H9 (cell line): Measurements from ENCODE around the gene OPRPN. TPM values are rescaled to one million over a fixed set of nuclear protein-coding genes. Genes with fewer than 3 reads are reported as not detected.

Source experiments
- DNase-seq: peaks from one replicate; pipeline ENCODE4 v3.0.0-alpha.2; 2017
- H2AFZ ChIP-seq: one replicate; pipeline ENCODE4 v1.6.1; 2013; ENCODE audit warnings: mild to moderate bottlenecking, low read length, control low read depth, moderate library complexity
- H2AK5ac ChIP-seq: 2 replicates; pipeline ENCODE4 v1.6.1; 2013; ENCODE audit warnings: low read length, control low read depth, mixed read lengths; ENCODE audit not compliant: insufficient read length
- H2BK120ac ChIP-seq: one replicate; pipeline ENCODE4 v1.6.1; 2013; ENCODE audit warnings: low read depth, mild to moderate bottlenecking, low read length, control low read depth, inconsistent platforms; ENCODE audit not compliant: poor library complexity, severe bottlenecking
- H2BK12ac ChIP-seq: 2 replicates; pipeline ENCODE4 v1.6.1; 2013; ENCODE audit warnings: low read length, control low read depth, mixed read lengths, low read depth; ENCODE audit not compliant: insufficient read length
- H2BK15ac ChIP-seq: 2 replicates; pipeline ENCODE4 v1.6.1; 2013; ENCODE audit warnings: low read depth, low read length, control low read depth
- H2BK20ac ChIP-seq: one replicate; pipeline ENCODE4 v1.6.1; 2013; ENCODE audit warnings: low read depth, mild to moderate bottlenecking, low read length, control low read depth, inconsistent platforms; ENCODE audit not compliant: poor library complexity, severe bottlenecking
- H2BK5ac ChIP-seq: 2 replicates; pipeline ENCODE4 v1.6.1; 2013; ENCODE audit warnings: low read length, control low read depth, mixed read lengths; ENCODE audit not compliant: insufficient read length
- H3K14ac ChIP-seq: 2 replicates; pipeline ENCODE4 v1.6.1; 2013; ENCODE audit warnings: low read length, control low read depth; ENCODE audit not compliant: insufficient read depth
- H3K18ac ChIP-seq: 2 replicates; pipeline ENCODE4 v1.6.1; 2013; ENCODE audit warnings: low read depth, mild to moderate bottlenecking, mixed read lengths, low read length, control low read depth; ENCODE audit not compliant: insufficient read length
- H3K23ac ChIP-seq: 2 replicates; pipeline ENCODE4 v1.6.1; 2013; ENCODE audit warnings: low read length, control low read depth, mixed read lengths, low read depth; ENCODE audit not compliant: insufficient read length
- H3K23me2 ChIP-seq: 2 replicates; pipeline ENCODE4 v1.6.1; 2013; ENCODE audit warnings: low read depth, mild to moderate bottlenecking, mixed read lengths, low read length, control low read depth; ENCODE audit not compliant: insufficient read length, poor library complexity, severe bottlenecking
- H3K27ac ChIP-seq: 2 replicates; pipeline ENCODE4 v1.5.1; 2013; ENCODE audit warnings: low read length, control low read depth, mixed read lengths, low read depth; ENCODE audit not compliant: insufficient read length
- H3K27me3 ChIP-seq: 2 replicates; pipeline ENCODE4 v1.6.1; 2013; ENCODE audit warnings: low read length, control low read depth, inconsistent platforms; ENCODE audit not compliant: insufficient read depth
- H3K4ac ChIP-seq: 2 replicates; pipeline ENCODE4 v1.6.1; 2013; ENCODE audit warnings: low read depth, mild to moderate bottlenecking, control low read depth, inconsistent platforms, low read length, moderate library complexity
- H3K4me1 ChIP-seq: 2 replicates; pipeline ENCODE4 v1.6.1; 2013; ENCODE audit warnings: low read length, control low read depth, inconsistent platforms; ENCODE audit not compliant: insufficient read depth
- H3K4me2 ChIP-seq: 2 replicates; pipeline ENCODE4 v1.6.1; 2013; ENCODE audit warnings: low read length, control low read depth, mixed read lengths; ENCODE audit not compliant: insufficient read length, insufficient read depth
- H3K56ac ChIP-seq: 2 replicates; pipeline ENCODE4 v1.6.1; 2013; ENCODE audit warnings: low read depth, mild to moderate bottlenecking, mixed read lengths, low read length, control low read depth; ENCODE audit not compliant: insufficient read length
- H3K79me1 ChIP-seq: 2 replicates; pipeline ENCODE4 v1.6.1; 2013; ENCODE audit warnings: low read depth, mild to moderate bottlenecking, moderate library complexity, low read length, control low read depth, inconsistent platforms; ENCODE audit not compliant: insufficient read depth, poor library complexity, severe bottlenecking
- H3K79me2 ChIP-seq: 2 replicates; pipeline ENCODE4 v1.6.1; 2013; ENCODE audit warnings: low read length, control low read depth, inconsistent platforms; ENCODE audit not compliant: insufficient read depth
- H3K9ac ChIP-seq: 2 replicates; pipeline ENCODE4 v1.6.1; 2013; ENCODE audit warnings: low read length, control low read depth, mixed read lengths; ENCODE audit not compliant: insufficient read length; ENCODE audit errors: extremely low read depth
- H3K9me3 ChIP-seq: one replicate; pipeline ENCODE4 v1.6.1; 2013; ENCODE audit warnings: low read depth, low read length, inconsistent platforms; ENCODE audit not compliant: control insufficient read depth
- H3T11ph ChIP-seq: one replicate; pipeline ENCODE4 v1.6.1; 2013; ENCODE audit warnings: mild to moderate bottlenecking, low read length, control low read depth, inconsistent platforms
- H4K20me1 ChIP-seq: one replicate; pipeline ENCODE4 v1.6.1; 2013; ENCODE audit not compliant: control insufficient read depth, insufficient read length, insufficient read depth
- H4K5ac ChIP-seq: 2 replicates; pipeline ENCODE4 v1.6.1; 2013; ENCODE audit warnings: low read depth, mild to moderate bottlenecking, mixed read lengths, low read length, control low read depth; ENCODE audit not compliant: insufficient read length
- H4K8ac ChIP-seq: replicated peaks from 2 replicates; pipeline ENCODE4 v1.6.1; 2013; ENCODE audit warnings: low read length, control low read depth, mixed read lengths, low read depth; ENCODE audit not compliant: insufficient read length
- H4K91ac ChIP-seq: 2 replicates; pipeline ENCODE4 v1.6.1; 2013; ENCODE audit warnings: low read depth, mild to moderate bottlenecking, moderate library complexity, mixed read lengths, low read length, control low read depth; ENCODE audit not compliant: insufficient read length
- H3K27ac Mint-ChIP-seq, 3 experiments: 2 replicates in 2 of 3; 3 replicates in 1 of 3; pipeline ENCODE4 v1.8.0; 2020 to 2021; ENCODE audit warnings: mixed read lengths in 3 of 3, mild to moderate bottlenecking in 1 of 3, moderate library complexity in 1 of 3
- H3K27me3 Mint-ChIP-seq: 2 replicates; pipeline ENCODE4 v1.8.0; 2021; ENCODE audit warnings: low read depth, mild to moderate bottlenecking, moderate library complexity, mixed read lengths
- H3K36me3 Mint-ChIP-seq, 3 experiments: 2 replicates in 2 of 3; 3 replicates in 1 of 3; pipeline ENCODE4 v1.8.0; 2020 to 2021; ENCODE audit warnings: low read depth in 3 of 3, mixed read lengths in 3 of 3; ENCODE audit not compliant: insufficient read depth in 1 of 3
- H3K4me1 Mint-ChIP-seq, 2 experiments: 2 replicates each; pipeline ENCODE4 v1.8.0; 2020; ENCODE audit warnings: mixed read lengths in 2 of 2
- H3K4me3 Mint-ChIP-seq, 2 experiments: 2 replicates in 1 of 2; 3 replicates in 1 of 2; pipeline ENCODE4 v1.8.0; 2020 to 2021; ENCODE audit warnings: mild to moderate bottlenecking in 2 of 2, mixed read lengths in 2 of 2, moderate library complexity in 1 of 2
- H3K9me3 Mint-ChIP-seq, 2 experiments: 2 replicates in 1 of 2; 3 replicates in 1 of 2; pipeline ENCODE4 v1.8.0; 2020; ENCODE audit warnings: mild to moderate bottlenecking in 2 of 2, mixed read lengths in 2 of 2, moderate library complexity in 1 of 2
- CTCF ChIP-seq: fragments of 200-600 bp; sonication (generic); conservative IDR thresholded peaks from 3 replicates; pipeline ENCODE4 v1.8.0; 2021; ENCODE audit warnings: antibody characterized with exemption, mild to moderate bottlenecking
- WGBS: extraction: QIAGEN DNeasy Blood & Tissue Kit; methylation state at CpG from one replicate; pipeline ENCODE4 v1.1.7; 2013; ENCODE audit warnings: missing lambda C conversion rate, low lambda C conversion rate, mixed read lengths; ENCODE audit not compliant: insufficient read length; ENCODE audit errors: extremely low coverage; 5-methylcytosine and 5-hydroxymethylcytosine counted together
- total RNA-seq: library from RNA; stranded (reverse); gene quantifications from 2 replicates; pipeline ENCODE4 v1.2.1, GENCODE V29; 2021

Gene OPRPN
- total RNA-seq, 1 experiment from 2014 or later, result not detected

- Histone ChIP-seq H3K9me3 (no peaks in the 10 kb centered on the region), H3K23ac (no peak overlapping the region), H3K4me1 (no peaks in the 10 kb centered on the region), H2AFZ (no peak overlapping the region), H4K20me1 (no peaks in the 10 kb centered on the region), H3K27me3 (no peaks in the 10 kb centered on the region), H4K91ac (no peak overlapping the region), H4K5ac (no peak overlapping the region), H3K79me2 (no peaks in the 10 kb centered on the region), H2BK15ac (no peak overlapping the region), H3K18ac (no peak overlapping the region), H3K27ac (no peak overlapping the region), H2BK120ac (no peak overlapping the region), H2BK12ac (no peak overlapping the region), H4K8ac (no peak overlapping the region), H3T11ph (no peak overlapping the region), H3K14ac (no peak overlapping the region), H3K56ac (no peak overlapping the region), H3K23me2 (no peaks in the 10 kb centered on the region), H3K9ac (no peak overlapping the region), H2BK20ac (no peak overlapping the region), H2AK5ac (no peak overlapping the region), H3K4me2 (no peak overlapping the region), H2BK5ac (no peak overlapping the region), H3K79me1 (no peaks in the 10 kb centered on the region), H3K4ac (no peak overlapping the region)
- Mint-ChIP-seq H3K27me3 (peaks cover 2% of the 10 kb centered on the region; the same call in 1 of the 2 replicates), H3K27ac (no peak overlapping the region), H3K4me3 (no peak overlapping the region), H3K9me3 (peaks cover 26 to 28% of the 10 kb centered on the region in 2 experiments), H3K4me1 (no peaks in the 10 kb centered on the region), H3K36me3 (peaks cover 9 to 15% (median 12%) of the 10 kb centered on the region in 3 experiments; a peak in 6 of 7 replicates)
- DNase-seq, result no peak
- no peak for TF ChIP-seq CTCF
- WGBS, result no CpG with 5 or more reads among the region's 1 CpG
Measured at GRCh38 chr4:70425306-70425705, 27.6 kb downstream of the OPRPN start.
